ENCODE results near the gene SLC5A5. TPM values are rescaled to one million over a fixed set of nuclear protein-coding genes. Genes with fewer than 3 reads are reported as not detected.

SLC5A5 gene
- total RNA-seq, 1 experiment from 2014 or later = not detected

Other genes starting within 250 kb of the SLC5A5 start
- not detected in 2 replicates for gene UNC13A, start 183.6 kb upstream of the SLC5A5 start, total RNA-seq (2014; rRNA removed)
- 16.6 and 20.5 TPM in 2 replicates for gene MAP1S, start 152.5 kb upstream of the SLC5A5 start, total RNA-seq (2014; rRNA removed)
- gene FCHO1, start 120.5 kb upstream of the SLC5A5 start, total RNA-seq (2014; rRNA removed) = 0.06 and 0.80 TPM in 2 replicates
- not detected in 2 replicates for gene B3GNT3, start 76.8 kb upstream of the SLC5A5 start, total RNA-seq (2014; rRNA removed)
- gene INSL3, start 50.4 kb upstream of the SLC5A5 start, total RNA-seq (2014; rRNA removed) = not detected in 2 replicates
- gene JAK3, start 24.0 kb upstream of the SLC5A5 start, total RNA-seq (2014; rRNA removed) = 0.45 TPM in 1 of 2 replicates, not detected in the other
- 953 and 1,102 TPM in 2 replicates for gene RPL18A, start 12.0 kb upstream of the SLC5A5 start, total RNA-seq (2014; rRNA removed)
- gene CCDC124, start 61.1 kb downstream of the SLC5A5 start, total RNA-seq (2014; rRNA removed) = 60.8 and 62.1 TPM in 2 replicates
- gene KCNN1, start 95.2 kb downstream of the SLC5A5 start, total RNA-seq (2014; rRNA removed) = 0.06 TPM in 1 of 2 replicates, not detected in the other
- gene ARRDC2, start 136.2 kb downstream of the SLC5A5 start, total RNA-seq (2014; rRNA removed) = 9.0 and 15.0 TPM in 2 replicates
- gene IL12RB1, start 215.0 kb downstream of the SLC5A5 start, total RNA-seq (2014; rRNA removed) = not detected in 2 replicates
- gene MAST3, start 225.8 kb downstream of the SLC5A5 start, total RNA-seq (2014; rRNA removed) = 2.2 and 2.4 TPM in 2 replicates